Mesothelial cell of epicardium (in vitro differentiated cells): Measurements from ENCODE around the gene TNS1. TPM values are rescaled to one million over a fixed set of nuclear protein-coding genes. Genes with fewer than 3 reads are reported as not detected.

Source experiments
- DNase-seq, 2 experiments: peaks; one replicate each; pipeline ENCODE4 v3.0.0; 2021; ENCODE audit warnings: low spot score in 2 of 2; ENCODE audit not compliant: unreplicated experiment in 2 of 2
- H3K27ac Mint-ChIP-seq: 2 replicates; pipeline ENCODE4 v1.8.0; 2021; ENCODE audit warnings: mixed read lengths
- H3K27me3 Mint-ChIP-seq: 2 replicates; pipeline ENCODE4 v1.8.0; 2021; ENCODE audit warnings: low read depth, mixed read lengths
- H3K36me3 Mint-ChIP-seq: 2 replicates; pipeline ENCODE4 v1.8.0; 2021; ENCODE audit warnings: mixed read lengths
- H3K4me1 Mint-ChIP-seq: 2 replicates; pipeline ENCODE4 v1.8.0; 2021; ENCODE audit warnings: mixed read lengths
- H3K4me3 Mint-ChIP-seq: 2 replicates; pipeline ENCODE4 v1.8.0; 2021; ENCODE audit warnings: mild to moderate bottlenecking, moderate library complexity, mixed read lengths
- H3K9me3 Mint-ChIP-seq: 2 replicates; pipeline ENCODE4 v1.8.0; 2021; ENCODE audit warnings: mixed read lengths
- total RNA-seq: library from RNA; stranded (reverse); gene quantifications from 3 replicates; pipeline ENCODE4 v1.2.1, GENCODE V29; 2021
- TF ChIP-seq, protein P1 (sequence below): fragments of 200-600 bp; sonication (generic); IDR thresholded peaks from one replicate; pipeline ENCODE4 v1.5.0; 2021; ENCODE audit warnings: antibody characterized with exemption; ENCODE audit not compliant: unreplicated experiment

TNS1 gene
- total RNA-seq, 1 donor from 2014 or later, result 130 TPM

- Mint-ChIP-seq H3K4me1 (peaks cover 27% of the 10 kb centered on the region), H3K4me3 (no peak overlapping the region), H3K27ac (no peak overlapping the region), H3K36me3 (peaks cover 12% of the 10 kb centered on the region), H3K9me3 (no peaks in the 10 kb centered on the region), H3K27me3 (no peaks in the 10 kb centered on the region)
- DNase-seq, result no peak
- TF ChIP-seq, protein P1, sequence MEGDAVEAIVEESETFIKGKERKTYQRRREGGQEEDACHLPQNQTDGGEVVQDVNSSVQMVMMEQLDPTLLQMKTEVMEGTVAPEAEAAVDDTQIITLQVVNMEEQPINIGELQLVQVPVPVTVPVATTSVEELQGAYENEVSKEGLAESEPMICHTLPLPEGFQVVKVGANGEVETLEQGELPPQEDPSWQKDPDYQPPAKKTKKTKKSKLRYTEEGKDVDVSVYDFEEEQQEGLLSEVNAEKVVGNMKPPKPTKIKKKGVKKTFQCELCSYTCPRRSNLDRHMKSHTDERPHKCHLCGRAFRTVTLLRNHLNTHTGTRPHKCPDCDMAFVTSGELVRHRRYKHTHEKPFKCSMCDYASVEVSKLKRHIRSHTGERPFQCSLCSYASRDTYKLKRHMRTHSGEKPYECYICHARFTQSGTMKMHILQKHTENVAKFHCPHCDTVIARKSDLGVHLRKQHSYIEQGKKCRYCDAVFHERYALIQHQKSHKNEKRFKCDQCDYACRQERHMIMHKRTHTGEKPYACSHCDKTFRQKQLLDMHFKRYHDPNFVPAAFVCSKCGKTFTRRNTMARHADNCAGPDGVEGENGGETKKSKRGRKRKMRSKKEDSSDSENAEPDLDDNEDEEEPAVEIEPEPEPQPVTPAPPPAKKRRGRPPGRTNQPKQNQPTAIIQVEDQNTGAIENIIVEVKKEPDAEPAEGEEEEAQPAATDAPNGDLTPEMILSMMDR, result no peak
Observed at GRCh38 chr2:217901400-217901799, 101.4 kb downstream of the TNS1 start.

DNA sequence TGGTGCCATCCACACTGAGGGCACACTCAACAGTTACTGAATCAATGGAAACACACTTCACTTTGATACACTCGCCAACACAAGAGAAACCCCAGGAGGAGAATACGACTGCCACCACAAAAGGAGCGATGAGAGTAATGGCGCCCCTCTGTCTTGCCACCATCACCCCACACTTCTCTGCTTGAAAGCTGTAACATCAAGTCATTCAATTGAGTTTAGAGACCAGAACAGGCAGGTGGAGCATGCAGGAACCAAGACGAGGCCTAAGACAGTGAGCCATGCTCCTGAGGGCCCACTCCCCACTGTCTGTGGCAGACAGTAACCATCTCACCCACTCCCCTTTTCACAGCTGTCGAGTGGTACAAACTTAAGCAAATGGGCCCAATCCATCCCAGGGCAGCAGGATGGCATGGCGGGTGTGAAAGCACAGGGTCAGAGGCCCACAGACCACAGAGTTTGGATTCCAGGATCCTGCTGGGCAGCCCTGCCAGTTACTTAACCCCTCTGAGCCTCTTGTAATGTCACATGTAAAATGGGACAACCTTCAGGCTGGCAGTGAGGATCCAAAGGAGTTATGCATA is 101.9 kb downstream of the TNS1 start:
- Mint-ChIP-seq H3K4me3 (no peak overlapping the region), H3K27me3 (no peaks in the 10 kb centered on the region), H3K4me1 (peaks cover 27% of the 10 kb centered on the region), H3K9me3 (no peaks in the 10 kb centered on the region), H3K27ac (no peak overlapping the region), H3K36me3 (peaks cover 12% of the 10 kb centered on the region)
- DNase-seq, result no peak
- TF ChIP-seq, protein P1, result no peak

- Mint-ChIP-seq H3K27me3 (no peaks in the 10 kb centered on the region), H3K9me3 (no peaks in the 10 kb centered on the region), H3K36me3 (peaks cover 15% of the 10 kb centered on the region), H3K4me1 (peaks cover 27% of the 10 kb centered on the region), H3K27ac (no peak overlapping the region), H3K4me3 (no peak overlapping the region)
- no peak for DNase-seq
- TF ChIP-seq, protein P1, result no peak
Observed at GRCh38 chr2:217900010-217900779, 102.6 kb downstream of the TNS1 start.

DNA sequence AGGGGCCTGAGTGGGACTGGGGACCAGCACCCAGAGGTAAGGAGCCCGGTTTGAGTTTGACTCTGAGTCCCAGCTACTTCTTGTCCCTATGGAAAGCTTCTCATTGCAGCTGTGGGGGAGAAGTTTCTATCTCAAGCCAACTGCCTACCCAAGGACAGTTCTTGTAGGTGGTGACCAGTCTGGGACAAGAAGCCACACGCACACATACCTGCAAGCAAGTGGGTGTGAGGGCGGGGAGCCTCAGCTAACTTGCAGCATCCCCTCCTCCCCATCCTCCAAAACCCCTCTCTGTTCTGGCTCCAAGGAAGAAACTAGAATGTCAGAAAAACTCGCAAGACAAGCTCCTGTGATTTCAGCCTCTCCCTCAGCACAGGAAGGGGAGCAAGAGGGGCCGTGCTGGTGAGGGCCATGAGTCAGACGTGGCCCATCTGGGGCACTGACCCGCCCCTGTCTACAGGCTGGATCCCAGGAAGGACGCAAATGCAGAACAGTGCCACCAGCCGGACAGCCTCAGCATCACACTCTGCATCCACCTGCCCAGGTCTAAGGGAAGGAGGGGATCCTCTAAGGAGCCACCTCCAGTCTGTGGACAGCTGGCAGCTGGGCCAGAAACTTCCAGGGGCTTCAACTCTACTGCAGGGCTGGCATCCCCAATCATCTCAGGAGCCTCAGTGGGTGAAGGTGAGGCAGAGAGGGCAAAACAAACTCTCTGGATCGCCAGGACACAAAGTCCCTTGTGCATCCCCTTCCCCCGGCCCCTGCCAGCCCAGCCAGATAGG is 103.4 kb downstream of the TNS1 start:
- H3K27ac Mint-ChIP-seq, result no peak overlapping the region
- TF ChIP-seq, protein P1, result peak; percentile 47
- no peaks in the 10 kb centered on the region for H3K27me3 Mint-ChIP-seq
- H3K4me3 Mint-ChIP-seq, result no peak overlapping the region
- peak in 1 of 2 experiments; percentile 54 for DNase-seq
- H3K36me3 Mint-ChIP-seq, result peaks cover 19% of the 10 kb centered on the region
- peaks cover 24% of the 10 kb centered on the region for H3K4me1 Mint-ChIP-seq
- no peaks in the 10 kb centered on the region for H3K9me3 Mint-ChIP-seq

- Mint-ChIP-seq H3K4me3 (no peak overlapping the region), H3K9me3 (no peaks in the 10 kb centered on the region), H3K4me1 (peaks cover 11% of the 10 kb centered on the region), H3K27ac (no peak overlapping the region), H3K36me3 (peaks cover 18% of the 10 kb centered on the region), H3K27me3 (no peaks in the 10 kb centered on the region)
- DNase-seq, result no peak
- TF ChIP-seq, protein P1, result no peak
Observed at GRCh38 chr2:217897816-217898806, 104.7 kb downstream of the TNS1 start.
